ENCODE measurements around the gene XKR3.

- TF ChIP-seq CTCF (IDR thresholded peaks at IDR 0.05 in 4 of 5, conservative IDR thresholded peaks at IDR 0.05 in 1 of 5) = no peak
- TF ChIP-seq POLR2A (IDR thresholded peaks at IDR 0.05) = no peak
Measured at GRCh38 chr22:16793831-16794230, 31.4 kb downstream of the XKR3 start.
